ENCODE results near the gene GRIP2. TPM values are rescaled to one million over a fixed set of nuclear protein-coding genes. Genes with fewer than 3 reads are reported as not detected.

The GRIP2 gene
- total RNA-seq (under 1 TPM in 1 of 2 donors, not detected in 1; 0.10 TPM), total RNA-seq (0 to 0.15 reads per million in 2 donors)

- peaks cover 10% of the 10 kb centered on the region for H3K27me3 Mint-ChIP-seq
- H3K4me3 Mint-ChIP-seq = no peak within 1 kb of the TSS
- no peaks in the 10 kb centered on the region for H3K36me3 Mint-ChIP-seq (ENCODE audit: low read depth)
- ATAC-seq (no peak), DNase-seq (no peak)
- H3K27ac Mint-ChIP-seq = no peak within 1 kb of the TSS
- no peaks in the 10 kb centered on the region for H3K4me1 Mint-ChIP-seq
- H3K9me3 ChIP-seq (ENCODE audit: control insufficient read depth, low read length, poor library complexity, severe bottlenecking) = no peaks in the 10 kb centered on the region
Measured at GRCh38 chr3:14539742-14540491, at the start of gene GRIP2. TSS of gene GRIP2 (minus strand) at chr3:14540342. CDS start at chr3:14540308, 34 bp downstream.

GRCh38 chr3:14588425-14589112 is 48.4 kb upstream of the GRIP2 start:
- no peak for ATAC-seq
- no peak for DNase-seq
- H3K27me3 Mint-ChIP-seq = peaks cover 78% of the 10 kb centered on the region
- H3K4me3 Mint-ChIP-seq = no peak overlapping the region
- no peaks in the 10 kb centered on the region for H3K9me3 ChIP-seq (ENCODE audit: control insufficient read depth, low read length, poor library complexity, severe bottlenecking)
- no peaks in the 10 kb centered on the region for H3K4me1 Mint-ChIP-seq
- no peak overlapping the region for H3K27ac Mint-ChIP-seq
- H3K36me3 Mint-ChIP-seq (ENCODE audit: low read depth) = peaks cover 2% of the 10 kb centered on the region

DNA sequence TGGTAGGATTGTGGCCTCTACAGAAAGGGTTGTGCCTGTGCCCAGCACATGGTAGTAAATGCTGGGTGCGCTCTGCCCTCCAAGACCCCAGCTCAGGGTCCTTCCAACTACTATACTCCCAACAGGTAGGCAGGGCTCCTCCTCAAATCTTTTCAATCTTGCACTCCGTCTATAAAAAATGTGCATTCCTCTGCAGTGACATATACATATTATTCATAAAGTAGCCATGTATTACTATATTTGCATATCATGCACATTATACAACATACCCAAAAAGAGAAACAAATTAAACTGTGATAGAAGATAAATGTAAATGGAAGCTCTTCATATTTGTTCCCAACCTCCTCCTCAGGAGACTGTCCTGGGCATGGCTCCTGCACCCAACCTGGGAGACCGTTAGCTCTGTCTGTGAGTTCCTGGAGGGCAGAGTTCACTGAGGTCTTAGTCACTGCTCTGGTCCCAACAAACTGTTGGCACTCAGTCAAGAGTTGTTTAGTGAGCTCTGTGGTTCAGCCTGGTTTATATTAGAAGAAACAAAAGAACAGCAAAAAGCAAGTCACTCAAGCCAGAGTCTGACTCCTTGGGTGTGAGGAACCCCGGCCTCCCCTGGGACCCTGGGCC is 47.7 kb upstream of the GRIP2 start:
- peaks cover 76% of the 10 kb centered on the region for H3K27me3 Mint-ChIP-seq
- DNase-seq (no peak), ATAC-seq (no peak)
- H3K27ac Mint-ChIP-seq = no peak overlapping the region
- H3K9me3 ChIP-seq (ENCODE audit: control insufficient read depth, low read length, poor library complexity, severe bottlenecking) = no peaks in the 10 kb centered on the region
- peaks cover 2% of the 10 kb centered on the region for H3K36me3 Mint-ChIP-seq (ENCODE audit: low read depth)
- H3K4me1 Mint-ChIP-seq = no peaks in the 10 kb centered on the region
- no peak overlapping the region for H3K4me3 Mint-ChIP-seq

- H3K9me3 ChIP-seq (ENCODE audit: control insufficient read depth, low read length, poor library complexity, severe bottlenecking) = no peaks in the 10 kb centered on the region
- no peak for ATAC-seq
- H3K36me3 Mint-ChIP-seq (ENCODE audit: low read depth) = peaks cover 2% of the 10 kb centered on the region
- no peaks in the 10 kb centered on the region for H3K4me1 Mint-ChIP-seq
- H3K4me3 Mint-ChIP-seq = no peak overlapping the region
- H3K27me3 Mint-ChIP-seq = peaks cover 82% of the 10 kb centered on the region
- no peak for DNase-seq
- H3K27ac Mint-ChIP-seq = no peak overlapping the region
Measured at GRCh38 chr3:14586611-14587010, 46.5 kb upstream of the GRIP2 start.

DNA sequence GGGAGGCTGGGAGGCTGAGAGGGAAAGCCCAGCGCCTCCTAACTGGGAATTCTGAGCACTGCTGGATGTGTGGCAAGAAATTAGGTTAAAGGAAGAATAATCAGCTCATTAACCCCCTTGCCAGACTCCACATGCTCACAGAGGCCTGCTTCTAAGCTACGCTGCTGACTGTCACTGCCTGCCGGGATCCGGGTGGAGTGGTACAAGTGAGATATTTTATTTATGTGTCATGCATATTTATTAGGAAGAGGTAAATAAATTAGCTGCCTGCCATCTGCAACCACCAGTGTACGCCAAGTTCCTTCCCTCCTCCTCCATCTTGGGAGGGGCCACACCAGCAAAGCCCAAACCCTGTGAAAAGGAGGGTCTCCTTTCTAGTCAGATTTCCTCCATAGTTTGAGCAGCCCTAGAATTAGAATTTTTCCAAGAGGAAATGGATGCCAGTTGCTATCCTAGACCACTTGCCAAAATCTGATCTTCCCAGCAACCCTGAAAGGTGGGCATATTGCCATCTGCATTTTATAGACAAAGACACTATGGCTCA is 43.5 kb upstream of the GRIP2 start:
- H3K4me3 Mint-ChIP-seq = no peak overlapping the region
- ATAC-seq (no peak), DNase-seq (no peak)
- H3K27me3 Mint-ChIP-seq = peaks cover 70% of the 10 kb centered on the region
- no peaks in the 10 kb centered on the region for H3K4me1 Mint-ChIP-seq
- peaks cover 2% of the 10 kb centered on the region for H3K36me3 Mint-ChIP-seq (ENCODE audit: low read depth)
- no peaks in the 10 kb centered on the region for H3K9me3 ChIP-seq (ENCODE audit: control insufficient read depth, low read length, poor library complexity, severe bottlenecking)
- H3K27ac Mint-ChIP-seq = no peak overlapping the region

DNA sequence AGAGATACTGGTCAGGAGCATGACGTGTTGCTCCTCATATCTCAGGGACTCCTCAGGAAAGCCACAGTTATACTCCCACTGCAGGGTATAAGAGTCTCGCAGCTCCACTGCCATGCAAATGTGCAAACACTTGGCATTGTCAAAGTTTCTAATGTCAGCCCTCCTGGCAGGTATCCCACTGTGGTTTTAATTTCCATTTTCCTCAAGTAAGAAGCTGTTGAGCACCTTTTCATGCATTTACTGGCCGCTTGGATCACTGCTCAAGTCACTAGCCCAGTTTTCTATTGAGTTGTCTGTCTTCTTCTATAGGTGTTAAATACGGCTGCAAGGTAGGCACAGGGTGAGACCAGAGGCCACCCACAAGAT is 41.9 kb upstream of the GRIP2 start:
- H3K4me3 Mint-ChIP-seq = no peak overlapping the region
- H3K4me1 Mint-ChIP-seq = peaks cover 2% of the 10 kb centered on the region
- no peaks in the 10 kb centered on the region for H3K36me3 Mint-ChIP-seq (ENCODE audit: low read depth)
- no peak overlapping the region for H3K27ac Mint-ChIP-seq
- H3K9me3 ChIP-seq (ENCODE audit: control insufficient read depth, low read length, poor library complexity, severe bottlenecking) = no peaks in the 10 kb centered on the region
- H3K27me3 Mint-ChIP-seq = peaks cover 68% of the 10 kb centered on the region
- DNase-seq (no peak), ATAC-seq (no peak)

DNA sequence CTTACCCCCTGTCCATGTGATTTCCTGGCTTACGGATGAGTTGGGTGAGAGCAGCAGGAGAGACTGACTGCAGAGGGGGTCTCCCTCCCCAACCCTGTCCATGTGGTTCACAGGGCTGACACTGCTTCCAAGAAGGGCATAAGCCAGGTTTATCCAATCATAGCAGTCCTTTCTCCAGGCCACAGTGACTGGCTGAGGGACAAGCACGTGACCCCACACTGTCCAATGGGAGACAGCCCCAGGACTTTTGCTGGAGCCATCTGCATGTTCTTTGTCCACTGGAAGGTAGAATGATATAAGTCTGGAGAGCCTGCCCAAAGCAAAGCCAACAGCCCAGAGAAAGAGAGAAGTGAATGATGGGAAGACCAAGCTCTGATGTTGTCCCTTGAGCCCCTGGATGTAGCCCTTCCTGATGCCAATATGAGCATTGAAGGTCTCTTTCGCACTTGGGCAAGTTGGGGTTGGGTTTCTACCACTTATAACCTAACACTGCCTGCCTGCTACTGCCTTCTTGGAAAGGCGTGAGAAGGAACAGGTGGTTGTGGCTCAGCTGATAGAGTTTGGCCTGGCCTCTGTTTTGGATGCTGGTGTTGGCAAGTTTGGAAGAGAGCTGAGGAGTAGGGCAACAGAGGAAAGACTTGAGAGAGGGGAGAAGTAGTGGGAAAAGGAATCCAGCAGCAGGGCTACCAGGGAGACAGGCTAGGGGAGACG is 41.3 kb upstream of the GRIP2 start:
- Mint-ChIP-seq H3K27me3 (peaks cover 69% of the 10 kb centered on the region), H3K4me1 (peaks cover 2% of the 10 kb centered on the region), H3K4me3 (no peak overlapping the region), H3K27ac (no peak overlapping the region), H3K36me3 (ENCODE audit: low read depth) (no peaks in the 10 kb centered on the region)
- no peak for DNase-seq
- no peak for ATAC-seq
- no peaks in the 10 kb centered on the region for H3K9me3 ChIP-seq (ENCODE audit: control insufficient read depth, low read length, poor library complexity, severe bottlenecking)

DNA sequence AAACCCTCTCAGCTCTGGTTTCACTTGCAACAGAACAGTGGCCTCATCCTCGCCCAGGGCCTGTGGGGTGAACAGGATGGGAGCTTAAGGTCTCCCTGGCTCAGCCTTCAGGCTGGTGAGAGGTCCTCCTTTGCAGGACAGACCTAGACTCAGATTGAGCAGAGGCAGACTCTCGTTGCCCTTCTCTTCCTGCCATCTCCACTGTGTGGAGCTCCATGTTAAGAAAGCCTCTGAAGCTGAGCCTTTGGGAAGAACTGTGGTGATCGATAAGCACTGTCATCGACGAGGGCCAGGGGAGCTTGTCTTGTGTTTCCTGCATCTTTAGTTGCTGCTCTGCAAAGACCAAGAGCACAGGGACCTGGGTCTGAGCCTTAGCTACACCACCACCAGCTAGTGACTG is 37.8 kb upstream of the GRIP2 start:
- H3K9me3 ChIP-seq (ENCODE audit: control insufficient read depth, low read length, poor library complexity, severe bottlenecking) = no peaks in the 10 kb centered on the region
- Mint-ChIP-seq H3K4me3 (no peak overlapping the region), H3K36me3 (ENCODE audit: low read depth) (no peaks in the 10 kb centered on the region), H3K27ac (no peak overlapping the region), H3K27me3 (peaks cover 60% of the 10 kb centered on the region), H3K4me1 (peaks cover 2% of the 10 kb centered on the region)
- ATAC-seq = no peak
- DNase-seq = no peak

DNA sequence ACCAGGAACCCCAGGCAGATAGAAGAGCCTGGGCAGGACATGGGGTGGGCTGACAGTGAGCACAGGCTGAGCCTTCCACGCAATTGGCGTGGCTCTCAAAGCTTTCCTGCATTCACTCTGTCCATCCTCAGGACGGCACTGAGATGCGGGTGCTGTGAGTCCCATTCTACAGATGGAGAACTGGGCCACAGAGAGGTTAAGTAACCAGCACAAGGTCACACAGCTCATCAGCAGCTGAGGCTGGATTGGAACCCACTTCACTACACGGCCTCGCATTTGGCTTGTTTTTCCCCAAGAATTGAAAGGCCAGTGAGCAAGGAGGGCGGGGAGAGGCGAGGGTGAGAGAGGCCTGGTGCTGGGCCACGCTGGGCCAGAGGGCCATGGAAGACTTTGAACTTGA is 36.0 kb upstream of the GRIP2 start:
- ATAC-seq = no peak

GRCh38 chr3:14574183-14574582 is 34.0 kb upstream of the GRIP2 start:
- H3K4me1 Mint-ChIP-seq = peaks cover 2% of the 10 kb centered on the region
- H3K4me3 Mint-ChIP-seq = no peak overlapping the region
- no peak overlapping the region for H3K27ac Mint-ChIP-seq
- no peaks in the 10 kb centered on the region for H3K9me3 ChIP-seq (ENCODE audit: control insufficient read depth, low read length, poor library complexity, severe bottlenecking)
- no peak for ATAC-seq
- no peak for DNase-seq
- peaks cover 44% of the 10 kb centered on the region for H3K27me3 Mint-ChIP-seq
- no peaks in the 10 kb centered on the region for H3K36me3 Mint-ChIP-seq (ENCODE audit: low read depth)

More for the DNA sequence above, 36.0 kb upstream of the GRIP2 start:
- Mint-ChIP-seq H3K36me3 (ENCODE audit: low read depth) (no peaks in the 10 kb centered on the region), H3K27ac (no peak overlapping the region), H3K4me1 (peaks cover 2% of the 10 kb centered on the region), H3K27me3 (peaks cover 51% of the 10 kb centered on the region), H3K4me3 (no peak overlapping the region)
- no peak for DNase-seq
- H3K9me3 ChIP-seq (ENCODE audit: control insufficient read depth, low read length, poor library complexity, severe bottlenecking) = no peaks in the 10 kb centered on the region

GRCh38 chr3:14573706-14574105 is 33.6 kb upstream of the GRIP2 start:
- Mint-ChIP-seq H3K36me3 (ENCODE audit: low read depth) (no peaks in the 10 kb centered on the region), H3K27ac (no peak overlapping the region), H3K4me1 (peaks cover 2% of the 10 kb centered on the region), H3K4me3 (no peak overlapping the region), H3K27me3 (peaks cover 44% of the 10 kb centered on the region)
- H3K9me3 ChIP-seq (ENCODE audit: control insufficient read depth, low read length, poor library complexity, severe bottlenecking) = no peaks in the 10 kb centered on the region
- DNase-seq = no peak
- ATAC-seq = no peak

DNA sequence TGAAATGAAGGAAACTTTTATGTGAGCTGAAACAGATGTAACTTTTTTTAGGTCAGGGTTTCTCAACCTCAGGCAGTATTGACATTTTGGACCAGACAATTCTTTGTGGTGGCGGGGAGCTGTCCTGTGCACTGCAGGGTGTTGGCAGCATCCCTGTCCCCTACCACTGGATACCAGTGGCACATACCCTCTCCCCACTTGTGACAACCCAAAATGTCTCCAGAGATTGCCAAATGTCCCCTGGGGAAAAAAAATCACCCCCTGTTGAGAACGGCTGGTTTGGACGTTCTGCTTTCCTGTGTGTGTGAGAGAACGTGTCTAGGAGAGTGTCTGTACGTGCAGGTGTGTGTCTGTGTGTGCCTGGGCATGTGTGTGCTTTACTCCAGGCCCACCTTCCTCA is 30.7 kb upstream of the GRIP2 start:
- no peak overlapping the region for H3K4me3 Mint-ChIP-seq
- no peaks in the 10 kb centered on the region for H3K4me1 Mint-ChIP-seq
- DNase-seq (no peak), ATAC-seq (no peak)
- H3K9me3 ChIP-seq (ENCODE audit: control insufficient read depth, low read length, poor library complexity, severe bottlenecking) = no peaks in the 10 kb centered on the region
- no peak overlapping the region for H3K27ac Mint-ChIP-seq
- no peaks in the 10 kb centered on the region for H3K36me3 Mint-ChIP-seq (ENCODE audit: low read depth)
- H3K27me3 Mint-ChIP-seq = peaks cover 47% of the 10 kb centered on the region

DNA sequence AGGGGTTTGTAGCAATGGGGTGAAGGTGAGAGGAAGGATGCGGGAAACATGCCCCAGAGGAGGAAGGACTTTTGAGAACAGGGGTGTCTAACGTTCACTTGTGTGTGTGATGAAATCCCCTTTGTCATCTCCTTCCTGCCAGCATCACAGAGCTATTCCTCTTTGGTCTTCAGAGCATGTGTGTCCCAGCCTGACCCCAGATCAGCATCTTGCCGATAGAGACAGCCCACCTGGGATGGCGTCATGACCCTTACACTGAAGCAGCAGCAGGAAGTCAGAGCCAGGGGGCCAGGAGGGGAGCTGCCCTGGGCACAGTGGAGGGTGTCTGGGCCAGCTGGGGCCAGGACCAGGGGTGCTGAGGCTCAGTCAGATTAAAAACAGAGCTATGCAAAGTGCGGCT is 29.9 kb upstream of the GRIP2 start:
- ATAC-seq (no peak), DNase-seq (no peak)
- no peaks in the 10 kb centered on the region for H3K4me1 Mint-ChIP-seq
- H3K4me3 Mint-ChIP-seq = no peak overlapping the region
- H3K36me3 Mint-ChIP-seq (ENCODE audit: low read depth) = no peaks in the 10 kb centered on the region
- no peaks in the 10 kb centered on the region for H3K9me3 ChIP-seq (ENCODE audit: control insufficient read depth, low read length, poor library complexity, severe bottlenecking)
- H3K27me3 Mint-ChIP-seq = peaks cover 48% of the 10 kb centered on the region
- H3K27ac Mint-ChIP-seq = no peak overlapping the region

All from T-helper 17 cell (primary cell).